Ishikawa (cell line): Measurements from ENCODE around the gene SYT1.

Source experiments
- CEBPB ChIP-seq: IDR thresholded peaks from 2 replicates; pipeline ENCODE4 v1.6.1; 2012
- CREB1 ChIP-seq: IDR thresholded peaks from 2 replicates; pipeline ENCODE4 v1.6.1; 2012; ENCODE audit warnings: low read depth
- EGR1 ChIP-seq: IDR thresholded peaks from 2 replicates; pipeline ENCODE4 v1.6.1; 2012
- EP300 ChIP-seq: IDR thresholded peaks from 2 replicates; pipeline ENCODE4 v1.6.1; 2012; ENCODE audit warnings: borderline replicate concordance
- FOXM1 ChIP-seq: IDR thresholded peaks from 2 replicates; pipeline ENCODE4 v1.6.1; 2012; ENCODE audit warnings: low read depth, borderline replicate concordance
- NFIC ChIP-seq: IDR thresholded peaks from 2 replicates; pipeline ENCODE4 v1.6.1; 2012
- RAD21 ChIP-seq: IDR thresholded peaks from 2 replicates; pipeline ENCODE4 v1.6.1; 2012; ENCODE audit warnings: low read depth
- TAF1 ChIP-seq: IDR thresholded peaks from 2 replicates; pipeline ENCODE4 v1.6.1; 2012; ENCODE audit warnings: low read depth, mild to moderate bottlenecking
- TCF12 ChIP-seq: IDR thresholded peaks from 2 replicates; pipeline ENCODE4 v1.6.1; 2012; ENCODE audit warnings: low read depth
- TEAD4 ChIP-seq: IDR thresholded peaks from 2 replicates; pipeline ENCODE4 v1.6.1; 2012
- YY1 ChIP-seq: IDR thresholded peaks from 2 replicates; pipeline ENCODE4 v1.6.1; 2012; ENCODE audit warnings: low read depth
- ZBTB7A ChIP-seq: IDR thresholded peaks from 2 replicates; pipeline ENCODE4 v1.6.1; 2012; ENCODE audit warnings: low read depth
- TF ChIP-seq, protein P1 (sequence below): IDR thresholded peaks from 2 replicates; pipeline ENCODE4 v1.6.1; 2012; ENCODE audit warnings: low read depth, mild to moderate bottlenecking
- TF ChIP-seq, protein P2 (sequence below): IDR thresholded peaks from 2 replicates; pipeline ENCODE4 v1.6.1; 2012
- TF ChIP-seq, protein P3 (sequence below): IDR thresholded peaks from 2 replicates; pipeline ENCODE4 v1.6.1; 2012

SYT1 gene

DNA sequence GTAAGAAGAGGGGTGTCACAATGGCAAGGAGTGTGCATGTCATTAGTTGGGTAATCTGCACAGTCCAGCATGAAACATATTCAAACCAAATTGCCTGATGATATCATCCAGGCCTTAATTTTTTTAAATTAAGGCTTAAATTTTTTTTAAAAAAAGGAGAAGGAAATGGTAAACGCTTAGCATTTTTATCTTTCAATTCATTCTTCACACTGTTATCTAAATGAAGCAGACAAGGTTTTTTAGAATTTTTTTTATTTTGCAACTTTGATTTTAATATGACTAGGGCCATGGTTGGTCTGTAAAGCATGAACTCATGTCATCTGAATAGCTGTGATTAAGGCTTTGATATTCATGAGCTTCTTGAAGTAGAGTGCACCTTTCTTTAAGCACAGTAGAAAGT, 362.5 kb downstream of the SYT1 start:
- TF ChIP-seq, protein P1, sequence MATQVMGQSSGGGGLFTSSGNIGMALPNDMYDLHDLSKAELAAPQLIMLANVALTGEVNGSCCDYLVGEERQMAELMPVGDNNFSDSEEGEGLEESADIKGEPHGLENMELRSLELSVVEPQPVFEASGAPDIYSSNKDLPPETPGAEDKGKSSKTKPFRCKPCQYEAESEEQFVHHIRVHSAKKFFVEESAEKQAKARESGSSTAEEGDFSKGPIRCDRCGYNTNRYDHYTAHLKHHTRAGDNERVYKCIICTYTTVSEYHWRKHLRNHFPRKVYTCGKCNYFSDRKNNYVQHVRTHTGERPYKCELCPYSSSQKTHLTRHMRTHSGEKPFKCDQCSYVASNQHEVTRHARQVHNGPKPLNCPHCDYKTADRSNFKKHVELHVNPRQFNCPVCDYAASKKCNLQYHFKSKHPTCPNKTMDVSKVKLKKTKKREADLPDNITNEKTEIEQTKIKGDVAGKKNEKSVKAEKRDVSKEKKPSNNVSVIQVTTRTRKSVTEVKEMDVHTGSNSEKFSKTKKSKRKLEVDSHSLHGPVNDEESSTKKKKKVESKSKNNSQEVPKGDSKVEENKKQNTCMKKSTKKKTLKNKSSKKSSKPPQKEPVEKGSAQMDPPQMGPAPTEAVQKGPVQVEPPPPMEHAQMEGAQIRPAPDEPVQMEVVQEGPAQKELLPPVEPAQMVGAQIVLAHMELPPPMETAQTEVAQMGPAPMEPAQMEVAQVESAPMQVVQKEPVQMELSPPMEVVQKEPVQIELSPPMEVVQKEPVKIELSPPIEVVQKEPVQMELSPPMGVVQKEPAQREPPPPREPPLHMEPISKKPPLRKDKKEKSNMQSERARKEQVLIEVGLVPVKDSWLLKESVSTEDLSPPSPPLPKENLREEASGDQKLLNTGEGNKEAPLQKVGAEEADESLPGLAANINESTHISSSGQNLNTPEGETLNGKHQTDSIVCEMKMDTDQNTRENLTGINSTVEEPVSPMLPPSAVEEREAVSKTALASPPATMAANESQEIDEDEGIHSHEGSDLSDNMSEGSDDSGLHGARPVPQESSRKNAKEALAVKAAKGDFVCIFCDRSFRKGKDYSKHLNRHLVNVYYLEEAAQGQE: no peak
- TF ChIP-seq CEBPB (no peak), TEAD4 (no peak), ZBTB7A (no peak), TAF1 (no peak), EP300 (no peak), CREB1 (no peak)
- TF ChIP-seq, protein P2, sequence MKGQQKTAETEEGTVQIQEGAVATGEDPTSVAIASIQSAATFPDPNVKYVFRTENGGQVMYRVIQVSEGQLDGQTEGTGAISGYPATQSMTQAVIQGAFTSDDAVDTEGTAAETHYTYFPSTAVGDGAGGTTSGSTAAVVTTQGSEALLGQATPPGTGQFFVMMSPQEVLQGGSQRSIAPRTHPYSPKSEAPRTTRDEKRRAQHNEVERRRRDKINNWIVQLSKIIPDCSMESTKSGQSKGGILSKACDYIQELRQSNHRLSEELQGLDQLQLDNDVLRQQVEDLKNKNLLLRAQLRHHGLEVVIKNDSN: no peak
- TF ChIP-seq, protein P3, sequence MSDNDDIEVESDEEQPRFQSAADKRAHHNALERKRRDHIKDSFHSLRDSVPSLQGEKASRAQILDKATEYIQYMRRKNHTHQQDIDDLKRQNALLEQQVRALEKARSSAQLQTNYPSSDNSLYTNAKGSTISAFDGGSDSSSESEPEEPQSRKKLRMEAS: no peak

DNA sequence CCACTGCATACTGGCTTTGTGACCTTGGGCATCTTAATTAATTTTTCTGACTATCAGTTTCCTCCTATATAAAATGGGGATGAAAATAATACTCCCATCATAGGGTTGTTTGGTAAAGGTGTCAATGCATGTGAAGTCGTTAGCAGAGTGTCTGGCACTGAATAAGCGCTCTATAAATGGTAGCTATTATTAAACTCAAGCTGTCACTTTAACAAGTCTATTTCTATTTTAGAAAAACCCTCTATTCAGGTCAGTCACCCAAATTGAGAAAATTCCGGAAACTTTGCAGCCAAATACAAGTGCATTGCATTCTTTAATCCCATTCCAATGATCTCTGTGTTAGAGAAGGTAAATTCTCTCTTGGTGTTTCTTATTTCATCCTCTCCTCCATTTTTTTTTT, 363.1 kb downstream of the SYT1 start:
- TF ChIP-seq CREB1: no peak
- TF ChIP-seq ZBTB7A: no peak
- TF ChIP-seq EGR1: no peak
- TF ChIP-seq CEBPB: no peak
- no peak for TF ChIP-seq TAF1
- TF ChIP-seq, protein P1: no peak
- no peak for TF ChIP-seq TCF12
- TF ChIP-seq YY1: no peak
- no peak for TF ChIP-seq EP300
- TF ChIP-seq, protein P3: no peak
- TF ChIP-seq, protein P2: no peak
- no peak for TF ChIP-seq TEAD4

DNA sequence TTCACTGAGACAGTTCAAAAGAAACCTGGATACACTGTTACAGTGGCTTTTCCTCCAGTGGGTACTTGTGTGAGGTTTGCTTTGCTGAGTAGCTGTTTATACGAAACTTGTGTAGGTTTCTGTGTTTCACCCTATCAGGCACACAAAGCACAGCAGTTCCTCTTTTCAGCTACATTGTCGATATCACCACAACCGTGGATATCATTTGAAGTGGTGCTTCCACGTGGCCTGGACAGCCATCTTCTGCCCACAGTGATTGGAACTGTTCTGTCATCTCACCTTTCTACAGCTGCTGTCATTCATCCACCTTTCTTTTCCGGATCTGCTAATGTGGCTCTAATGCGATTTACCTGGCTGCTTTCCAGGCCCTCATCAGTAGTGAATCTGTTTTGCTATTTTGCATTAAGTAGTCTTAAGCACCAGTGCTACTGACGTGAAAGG, 368.8 kb downstream of the SYT1 start:
- TF ChIP-seq ZBTB7A (no peak), TEAD4 (no peak), NFIC (no peak), CREB1 (no peak), TCF12 (no peak), EP300 (no peak), RAD21 (no peak), FOXM1 (no peak), CEBPB (no peak), TAF1 (no peak)
- TF ChIP-seq, protein P3: no peak
- TF ChIP-seq, protein P1: no peak
- TF ChIP-seq, protein P2: no peak

- TF ChIP-seq, protein P2: no peak
- TF ChIP-seq, protein P1: no peak
- TF ChIP-seq NFIC: no peak
- TF ChIP-seq EP300: no peak
- no peak for TF ChIP-seq TAF1
- no peak for TF ChIP-seq FOXM1
- no peak for TF ChIP-seq CEBPB
Observed at GRCh38 chr12:79236920-79237319, 372.3 kb downstream of the SYT1 start.
